SK-N-SH (cell line): Measurements from ENCODE around the gene YOD1. TPM values are rescaled to one million over a fixed set of nuclear protein-coding genes. Genes with fewer than 3 reads are reported as not detected.
A peak's percentile ranks its signal among the peaks of the same experiment; 100 is the strongest.

ENCODE experiments used
- CTCF ChIA-PET: fragments of 300-600, 350-600 bp; formaldehyde crosslinking; extraction: SDS; loops from one replicate; lab custom pipeline; 2021; lab: Yijun Ruan, JAX
- POLR2A ChIA-PET: fragments of 350-600 bp; sonication (Branson Sonifier 250); formaldehyde crosslinking; extraction: SDS; loops from one replicate; lab custom pipeline; 2020; ENCODE audit warnings: antibody characterized with exemption, inconsistent platforms; lab: Yijun Ruan, JAX
- DNase-seq: peaks from one replicate; pipeline ENCODE4 v3.0.0; 2012
- H2AFZ ChIP-seq: fragments of 200-600 bp; sonication (generic); 2 replicates; pipeline ENCODE4 v1.8.1; 2016; ENCODE audit warnings: antibody characterized with exemption, mild to moderate bottlenecking, low read depth
- H3F3A ChIP-seq: fragments of 200-600 bp; sonication (generic); replicated peaks from 2 replicates; pipeline ENCODE3; 2016; ENCODE audit warnings: antibody characterized with exemption, mild to moderate bottlenecking; ENCODE audit not compliant: insufficient read depth
- H3K27ac ChIP-seq, 2 experiments: fragments of 200-500 bp in 1 of 2; fragments of 200-600 bp in 1 of 2; sonication (Bioruptor generic) in 1 of 2; sonication (generic), shearing (Covaris generic) in 1 of 2; 2 replicates each; pipeline versions ENCODE4 v1.5.1 to v1.6.1; 2014 to 2016; ENCODE audit warnings: low read depth in 2 of 2, inconsistent platforms in 1 of 2, low read length in 1 of 2, mild to moderate bottlenecking in 1 of 2, mixed read lengths in 1 of 2
- H3K27me3 ChIP-seq: fragments of 200-600 bp; sonication (generic), shearing (Covaris generic); 2 replicates; pipeline ENCODE4 v1.6.1; 2016; ENCODE audit warnings: mixed run types; ENCODE audit not compliant: insufficient read depth
- H3K36me3 ChIP-seq, 2 experiments: fragments of 200-500 bp in 1 of 2; fragments of 200-600 bp in 1 of 2; sonication (Bioruptor generic) in 1 of 2; sonication (generic) in 1 of 2; replicated peaks in 1 of 2; 2 replicates each; pipeline versions ENCODE3 to v1.5.1; 2014 to 2016; ENCODE audit warnings: low read length in 1 of 2, mild to moderate bottlenecking in 1 of 2; ENCODE audit not compliant: insufficient read depth in 2 of 2, control insufficient read depth in 1 of 2
- H3K4me1 ChIP-seq, 2 experiments: fragments of 200-500 bp in 1 of 2; fragments of 200-600 bp in 1 of 2; sonication (Bioruptor generic) in 1 of 2; sonication (generic), shearing (Covaris generic) in 1 of 2; 2 replicates each; pipeline versions ENCODE4 v1.5.1 to v1.6.1; 2014 to 2016; ENCODE audit warnings: low read depth in 1 of 2, low read length in 1 of 2, mixed run types in 1 of 2; ENCODE audit not compliant: insufficient read depth in 2 of 2, control insufficient read depth in 1 of 2
- H3K4me2 ChIP-seq: fragments of 200-600 bp; sonication (generic), shearing (Covaris generic); 2 replicates; pipeline ENCODE4 v1.6.1; 2017; ENCODE audit warnings: mixed run types
- H3K4me3 ChIP-seq, 2 experiments: fragments of 200-500 bp in 1 of 2; fragments of 200-600 bp in 1 of 2; sonication (Bioruptor generic) in 1 of 2; sonication (generic), shearing (Covaris generic) in 1 of 2; 2 replicates each; pipeline versions ENCODE4 v1.5.1 to v1.8.1; 2014 to 2016; ENCODE audit warnings: low read depth in 2 of 2, inconsistent platforms in 1 of 2, low read length in 1 of 2, mild to moderate bottlenecking in 1 of 2, mixed read lengths in 1 of 2, moderate library complexity in 1 of 2
- H3K79me2 ChIP-seq: fragments of 200-600 bp; sonication (generic); 2 replicates; pipeline ENCODE4 v1.8.1; 2017; ENCODE audit warnings: mild to moderate bottlenecking; ENCODE audit not compliant: insufficient read depth
- H3K9ac ChIP-seq: fragments of 200-600 bp; sonication (generic); 2 replicates; pipeline ENCODE4 v1.6.1; 2017; ENCODE audit warnings: mixed run types
- H3K9me2 ChIP-seq: fragments of 200-600 bp; sonication (generic); 2 replicates; pipeline ENCODE4 v1.6.1; 2017; ENCODE audit warnings: mixed run types
- H3K9me3 ChIP-seq: fragments of 200-600 bp; sonication (generic); 2 replicates; pipeline ENCODE4 v1.6.1; 2017; ENCODE audit warnings: mixed run types, mild to moderate bottlenecking, moderate library complexity
- H4K20me1 ChIP-seq: fragments of 200-600 bp; sonication (generic); 2 replicates; pipeline ENCODE4 v1.6.1; 2017; ENCODE audit warnings: mild to moderate bottlenecking, mixed run types; ENCODE audit not compliant: insufficient read depth
- ELF1 ChIP-seq: IDR thresholded peaks from 2 replicates; pipeline ENCODE4 v1.4.0; 2012
- EP300 ChIP-seq, 2 experiments: IDR thresholded peaks; 2 replicates each; pipeline versions ENCODE4 v1.4.0 to v1.6.1; 2012; ENCODE audit warnings: borderline replicate concordance in 1 of 2, low read depth in 1 of 2, low read length in 1 of 2
- EZH2phosphoT487 ChIP-seq: fragments of 200-600 bp; sonication (generic); IDR thresholded peaks from 2 replicates; pipeline ENCODE4 v1.6.1; 2017; ENCODE audit warnings: low read depth, mixed run types, mild to moderate bottlenecking, antibody characterized with exemption, moderate library complexity, borderline replicate concordance
- FOXM1 ChIP-seq: IDR thresholded peaks from 2 replicates; pipeline ENCODE4 v1.4.0; 2012; ENCODE audit warnings: low read depth, mild to moderate bottlenecking
- GABPA ChIP-seq: IDR thresholded peaks from 2 replicates; pipeline ENCODE4 v1.4.0; 2012; ENCODE audit warnings: low read depth, mild to moderate bottlenecking
- MAX ChIP-seq: IDR thresholded peaks from 2 replicates; pipeline ENCODE4 v1.4.0; 2012; ENCODE audit warnings: low read depth
- NFIC ChIP-seq: IDR thresholded peaks from 2 replicates; pipeline ENCODE4 v1.4.0; 2012; ENCODE audit warnings: borderline replicate concordance
- RAD21 ChIP-seq: IDR thresholded peaks from 2 replicates; pipeline ENCODE4 v1.6.1; 2012; ENCODE audit warnings: mild to moderate bottlenecking, low read length
- RCOR1 ChIP-seq: fragments of 150-350 bp; IDR thresholded peaks from 2 replicates; pipeline ENCODE4 v1.6.1; 2017; ENCODE audit warnings: antibody characterized with exemption, low read length
- REST ChIP-seq: IDR thresholded peaks from 2 replicates; pipeline ENCODE4 v1.6.1; 2012; ENCODE audit warnings: mild to moderate bottlenecking, low read depth, low read length, moderate library complexity
- RFX5 ChIP-seq: IDR thresholded peaks from 2 replicates; pipeline ENCODE4 v1.6.1; 2012; ENCODE audit warnings: mild to moderate bottlenecking, improper control_type of control experiment, low read length
- SMC3 ChIP-seq: IDR thresholded peaks from 2 replicates; pipeline ENCODE4 v1.6.1; 2012; ENCODE audit warnings: low read depth, low read length, improper control_type of control experiment
- TCF12 ChIP-seq: IDR thresholded peaks from 2 replicates; pipeline ENCODE4 v1.4.0; 2012
- USF1 ChIP-seq: IDR thresholded peaks from 2 replicates; pipeline ENCODE4 v1.4.0; 2012; ENCODE audit warnings: low read depth, borderline replicate concordance
- YY1 ChIP-seq: IDR thresholded peaks from 2 replicates; pipeline ENCODE4 v1.4.0; 2012; ENCODE audit warnings: low read depth, mild to moderate bottlenecking
- WGBS: methylation state at CpG from one replicate; pipeline ENCODE4 v1.1.6; 2017; ENCODE audit warnings: low lambda C conversion rate; 5-methylcytosine and 5-hydroxymethylcytosine counted together
- polyA plus RNA-seq, 3 experiments: library from polyadenylated mRNA; depleted of rRNA; stranded (reverse); fragments of >200 nt; gene quantifications; 2 replicates each; pipeline ENCODE4 v1.2.3, GENCODE V29; 2012
- TF ChIP-seq, protein P1 (sequence below): IDR thresholded peaks from 2 replicates; pipeline ENCODE4 v1.4.0; 2012; ENCODE audit warnings: low read depth, borderline replicate concordance
- TF ChIP-seq, protein P2 (sequence below): fragments of 150-350 bp; IDR thresholded peaks from 2 replicates; pipeline ENCODE4 v1.6.1; 2016; ENCODE audit warnings: mild to moderate bottlenecking, low read depth, low read length

The YOD1 gene
- polyA plus RNA-seq, 1 of the 3 experiments (the other 2 are of a cell fraction) = 0.79 TPM

- POLR2A ChIA-PET = no interaction called here
Observed at GRCh38 chr1:207040181-207040533, 10.9 kb downstream of the YOD1 start.

GRCh38 chr1:207039380-207040180 is 11.4 kb downstream of the YOD1 start:
- H3K79me2 ChIP-seq = peaks cover 2% of the 10 kb centered on the region; the same call in 1 of the 2 replicates
- no peak overlapping the region for H3K4me2 ChIP-seq
- no peak overlapping the region for H3K4me3 ChIP-seq
- no peaks in the 10 kb centered on the region for H3K9me2 ChIP-seq
- POLR2A ChIA-PET = no interaction called here
- peak overlapping the region; percentile 8 to 68; a peak in 1 of 4 replicates for H3K27ac ChIP-seq
- no peaks in the 10 kb centered on the region for H3F3A ChIP-seq
- no peaks in the 10 kb centered on the region; a peak in 1 of 4 replicates for H3K4me1 ChIP-seq
- no peak for DNase-seq
- H3K36me3 ChIP-seq = peaks cover 6 to 7% of the 10 kb centered on the region in 2 experiments
- WGBS = 76% methylated on average over 4 of the region's 4 CpGs
- CTCF ChIA-PET = interaction anchor here (1.0 kb wide), 1 partner anchor 39 kb away, joined by 3 read pairs; no protein-coding TSS in a partner anchor
- H3K27me3 ChIP-seq = no peaks in the 10 kb centered on the region
- no peaks in the 10 kb centered on the region for H3K9me3 ChIP-seq
- no peak overlapping the region for H3K9ac ChIP-seq
- no peak overlapping the region; the same call in 1 of the 2 replicates for H2AFZ ChIP-seq
- H4K20me1 ChIP-seq = no peaks in the 10 kb centered on the region
- TF ChIP-seq USF1 = no peak
- TF ChIP-seq GABPA = no peak
- TF ChIP-seq RAD21 = no peak
- TF ChIP-seq RCOR1 = no peak
- no peak for TF ChIP-seq TCF12
- TF ChIP-seq, protein P1, sequence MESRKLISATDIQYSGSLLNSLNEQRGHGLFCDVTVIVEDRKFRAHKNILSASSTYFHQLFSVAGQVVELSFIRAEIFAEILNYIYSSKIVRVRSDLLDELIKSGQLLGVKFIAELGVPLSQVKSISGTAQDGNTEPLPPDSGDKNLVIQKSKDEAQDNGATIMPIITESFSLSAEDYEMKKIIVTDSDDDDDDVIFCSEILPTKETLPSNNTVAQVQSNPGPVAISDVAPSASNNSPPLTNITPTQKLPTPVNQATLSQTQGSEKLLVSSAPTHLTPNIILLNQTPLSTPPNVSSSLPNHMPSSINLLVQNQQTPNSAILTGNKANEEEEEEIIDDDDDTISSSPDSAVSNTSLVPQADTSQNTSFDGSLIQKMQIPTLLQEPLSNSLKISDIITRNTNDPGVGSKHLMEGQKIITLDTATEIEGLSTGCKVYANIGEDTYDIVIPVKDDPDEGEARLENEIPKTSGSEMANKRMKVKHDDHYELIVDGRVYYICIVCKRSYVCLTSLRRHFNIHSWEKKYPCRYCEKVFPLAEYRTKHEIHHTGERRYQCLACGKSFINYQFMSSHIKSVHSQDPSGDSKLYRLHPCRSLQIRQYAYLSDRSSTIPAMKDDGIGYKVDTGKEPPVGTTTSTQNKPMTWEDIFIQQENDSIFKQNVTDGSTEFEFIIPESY = no peak
- no peak for TF ChIP-seq REST
- TF ChIP-seq FOXM1 = no peak
- no peak for TF ChIP-seq YY1
- no peak for TF ChIP-seq EP300 (IDR thresholded peaks at IDR 0.05; ENCODE audit: borderline replicate concordance in 1 of 2, low read depth in 1 of 2, low read length in 1 of 2)
- TF ChIP-seq NFIC = no peak
- TF ChIP-seq MAX = no peak
- no peak for TF ChIP-seq EZH2phosphoT487
- no peak for TF ChIP-seq ELF1
- TF ChIP-seq SMC3 = no peak
- no peak for TF ChIP-seq RFX5

More at GRCh38 chr1:207040181-207040533, 10.9 kb downstream of the YOD1 start:
- Histone ChIP-seq H4K20me1 (no peaks in the 10 kb centered on the region; the same call in 1 of the 2 replicates), H3K36me3 (peaks cover 12% of the 10 kb centered on the region in 2 experiments), H2AFZ (no peak overlapping the region; the same call in 1 of the 2 replicates), H3K4me2 (no peak overlapping the region), H3F3A (no peaks in the 10 kb centered on the region), H3K9me3 (no peaks in the 10 kb centered on the region), H3K4me3 (no peak overlapping the region), H3K27me3 (no peaks in the 10 kb centered on the region), H3K4me1 (no peaks in the 10 kb centered on the region; a peak in 1 of 4 replicates), H3K79me2 (peaks cover 6% of the 10 kb centered on the region), H3K9ac (no peak overlapping the region), H3K9me2 (no peaks in the 10 kb centered on the region), H3K27ac (peak overlapping the region; percentile 8 to 68; a peak in 1 of 4 replicates)
- no peak for DNase-seq
- TF ChIP-seq, protein P2, sequence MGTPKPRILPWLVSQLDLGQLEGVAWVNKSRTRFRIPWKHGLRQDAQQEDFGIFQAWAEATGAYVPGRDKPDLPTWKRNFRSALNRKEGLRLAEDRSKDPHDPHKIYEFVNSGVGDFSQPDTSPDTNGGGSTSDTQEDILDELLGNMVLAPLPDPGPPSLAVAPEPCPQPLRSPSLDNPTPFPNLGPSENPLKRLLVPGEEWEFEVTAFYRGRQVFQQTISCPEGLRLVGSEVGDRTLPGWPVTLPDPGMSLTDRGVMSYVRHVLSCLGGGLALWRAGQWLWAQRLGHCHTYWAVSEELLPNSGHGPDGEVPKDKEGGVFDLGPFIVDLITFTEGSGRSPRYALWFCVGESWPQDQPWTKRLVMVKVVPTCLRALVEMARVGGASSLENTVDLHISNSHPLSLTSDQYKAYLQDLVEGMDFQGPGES = no peak
- CTCF ChIA-PET = interaction anchor here (1.0 kb wide), 1 partner anchor 38 kb away, joined by 3 read pairs; no protein-coding TSS in a partner anchor
- WGBS = 65% methylated on average over 3 of the region's 3 CpGs
